WTC11 (cell line): ENCODE data around the gene TBC1D1.

Experiments
- ATF2 ChIP-seq: sonication (generic); formaldehyde crosslinking; IDR thresholded peaks from 2 replicates; pipeline ENCODE4 v1.8.1; 2022; ENCODE audit warnings: low read depth, missing genetic modification reagents, borderline replicate concordance
- ATF3 ChIP-seq: sonication (generic); formaldehyde crosslinking; conservative IDR thresholded peaks from 2 replicates; pipeline ENCODE4 v1.8.1; 2022; ENCODE audit warnings: mild to moderate bottlenecking, missing genetic modification reagents
- CTCF ChIP-seq: fragments of 200-600 bp; IDR thresholded peaks from 2 replicates; pipeline ENCODE4 v1.8.0; 2022; ENCODE audit warnings: antibody characterized with exemption
- ETV6 ChIP-seq: sonication (generic); formaldehyde crosslinking; IDR thresholded peaks from 2 replicates; pipeline ENCODE4 v1.8.1; 2022; ENCODE audit warnings: mild to moderate bottlenecking, missing genetic modification reagents
- ZNF281 ChIP-seq: sonication (generic); formaldehyde crosslinking; IDR thresholded peaks from 2 replicates; pipeline ENCODE4 v1.8.0; 2023; ENCODE audit warnings: mild to moderate bottlenecking, missing genetic modification reagents

GRCh38 chr4:38068107-38068506 lies 177.2 kb downstream of the TBC1D1 start:
- TF ChIP-seq CTCF (no peak), ZNF281 (no peak), ETV6 (CRISPR knock-in tag) (no peak), ATF2 (no peak), ATF3 (CRISPR knock-in tag) (no peak)
